K562 (cell line): Measurements from ENCODE around the gene LRMDA. TPM values are rescaled to one million over a fixed set of nuclear protein-coding genes. Genes with fewer than 3 reads are reported as not detected.

ENCODE experiments used
- ATAC-seq: fragments of 200-7000 bp; cut with Tn5 transposase; 3 replicates; pipeline ENCODE4 v1.9.1; 2020; ENCODE audit warnings: moderate library complexity
- BruUV-seq: library from RNA; stranded (reverse); fragments of 400-500 nt; replicated peaks from 2 replicates; lab custom pipeline; 2021; lab: Mats Ljungman, UMichigan
- CTCF ChIA-PET: fragments of 300-600 bp; formaldehyde crosslinking; extraction: SDS; loops from one replicate; lab custom pipeline; 2021; ENCODE audit warnings: low intra/inter-chr PET ratio; lab: Yijun Ruan, JAX
- POLR2A ChIA-PET: fragments of 300-600, 350-650 bp; sonication (Branson Sonifier 250); formaldehyde crosslinking; extraction: SDS; loops from one replicate; lab custom pipeline; 2021; ENCODE audit warnings: antibody characterized with exemption, inconsistent platforms; lab: Yijun Ruan, JAX
- DNase-seq, 4 experiments: peaks; one replicate each; pipeline versions ENCODE4 v3.0.0 to v3.0.0-alpha.2; 2011 to 2018; ENCODE audit warnings: low spot score in 3 of 4, mixed read lengths in 3 of 4; ENCODE audit errors: extremely low read depth in 1 of 4
- FAIRE-seq: peaks from 2 replicates; lab custom pipeline; 2011; peaks lifted over from hg19 to GRCh38; lab: Jason Lieb, UNC
- H2AFZ ChIP-seq: 2 replicates; pipeline ENCODE4 v1.6.0; 2011; ENCODE audit warnings: low read depth, low read length, control low read depth, inconsistent platforms
- H3K27ac ChIP-seq: fragments of 200-600 bp; 3 replicates; pipeline ENCODE4 v1.8.0; 2011; ENCODE audit warnings: low read depth, mild to moderate bottlenecking, control low read depth, inconsistent platforms, low read length, moderate library complexity, mixed read lengths; ENCODE audit errors: extremely low read depth
- H3K27me3 ChIP-seq, 2 experiments: fragments of 300-600 bp in 1 of 2; 2 replicates in 1 of 2; 3 replicates in 1 of 2; pipeline versions ENCODE4 v1.6.0 to v1.8.0; 2011; ENCODE audit warnings: inconsistent platforms in 2 of 2, low read length in 2 of 2, mild to moderate bottlenecking in 1 of 2, mixed read lengths in 1 of 2, moderate library complexity in 1 of 2; ENCODE audit not compliant: control insufficient read depth in 2 of 2, insufficient read depth in 2 of 2
- H3K36me3 ChIP-seq: fragments of 300-600 bp; 3 replicates; pipeline ENCODE4 v1.8.0; 2011; ENCODE audit warnings: mild to moderate bottlenecking, low read length, inconsistent platforms; ENCODE audit not compliant: control insufficient read depth, insufficient read depth
- H3K4me1 ChIP-seq, 2 experiments: fragments of 200-600 bp in 1 of 2; replicated peaks in 1 of 2; 2 replicates in 1 of 2; 3 replicates in 1 of 2; pipeline versions ENCODE4 v1.5.1 to v1.8.0; 2011; ENCODE audit warnings: inconsistent platforms in 2 of 2, low read length in 2 of 2, mild to moderate bottlenecking in 1 of 2, mixed read lengths in 1 of 2, moderate library complexity in 1 of 2; ENCODE audit not compliant: control insufficient read depth in 2 of 2, insufficient read depth in 2 of 2
- H3K4me2 ChIP-seq: 2 replicates; pipeline ENCODE4 v1.6.1; 2011; ENCODE audit warnings: low read length, control low read depth, inconsistent platforms, mixed read lengths; ENCODE audit not compliant: insufficient read depth
- H3K4me3 ChIP-seq: fragments of 200-600 bp; sonication (generic), shearing (Covaris generic); 2 replicates; pipeline ENCODE4 v1.5.1; 2016; ENCODE audit warnings: control low read depth, inconsistent platforms
- H3K79me2 ChIP-seq: fragments of 200-600 bp; 3 replicates; pipeline ENCODE4 v1.8.0; 2011; ENCODE audit warnings: low read length, inconsistent platforms; ENCODE audit not compliant: control insufficient read depth, insufficient read depth
- H3K9ac ChIP-seq, 2 experiments: 2 replicates each; pipeline versions ENCODE4 v1.6.0 to v1.6.1; 2011; ENCODE audit warnings: low read depth in 2 of 2, low read length in 2 of 2, control low read depth in 1 of 2, inconsistent platforms in 1 of 2, mild to moderate bottlenecking in 1 of 2, mixed read lengths in 1 of 2; ENCODE audit not compliant: insufficient read depth in 1 of 2
- H3K9me1 ChIP-seq: one replicate; pipeline ENCODE4 v1.6.0; 2011; ENCODE audit warnings: inconsistent platforms, mild to moderate bottlenecking, low read length, moderate library complexity; ENCODE audit not compliant: control insufficient read depth, insufficient read depth
- H3K9me3 ChIP-seq: replicated peaks from 2 replicates; pipeline ENCODE4 v1.5.1; 2011; ENCODE audit warnings: low read depth, low read length, inconsistent platforms; ENCODE audit not compliant: control insufficient read depth, insufficient read depth
- H4K20me1 ChIP-seq: replicated peaks from 2 replicates; pipeline ENCODE4 v1.6.1; 2011; ENCODE audit warnings: low read length, inconsistent platforms, mixed read lengths; ENCODE audit not compliant: control insufficient read depth, insufficient read depth
- ATF3 ChIP-seq, 2 experiments: fragments of 450-650 bp in 1 of 2; sonication (generic) in 1 of 2; formaldehyde crosslinking in 1 of 2; IDR thresholded peaks in 1 of 2; conservative IDR thresholded peaks in 1 of 2; 2 replicates each; pipeline versions ENCODE4 v1.6.1 to v1.8.1; 2016 to 2023; ENCODE audit warnings: mild to moderate bottlenecking in 2 of 2, moderate library complexity in 2 of 2, inconsistent platforms in 1 of 2, missing genetic modification reagents in 1 of 2
- HNRNPL ChIP-seq: fragments of 200-400 bp; formaldehyde crosslinking; IDR thresholded peaks from 2 replicates; pipeline ENCODE4 v1.6.1; 2017; ENCODE audit warnings: low read depth, mild to moderate bottlenecking, low read length
- NELFE ChIP-seq: IDR thresholded peaks from 2 replicates; pipeline ENCODE4 v1.6.1; 2011; ENCODE audit warnings: mild to moderate bottlenecking; ENCODE audit not compliant: insufficient read depth, insufficient read length
- RHOXF2B ChIP-seq: fragments of 250-450 bp; sonication (Bioruptor Pico); conservative IDR thresholded peaks from 2 replicates; pipeline ENCODE4 v1.5.1; 2021
- ZNF79 ChIP-seq: fragments of 250-450 bp; sonication (Bioruptor Pico); IDR thresholded peaks from 2 replicates; pipeline ENCODE4 v1.4.0; 2020; ENCODE audit warnings: low read depth, mild to moderate bottlenecking, moderate library complexity
- ZSCAN32 ChIP-seq: fragments of 450-650 bp; formaldehyde crosslinking; IDR thresholded peaks from 2 replicates; pipeline ENCODE4 v1.4.0; 2020; ENCODE audit warnings: mild to moderate bottlenecking, moderate library complexity
- ZZZ3 ChIP-seq: fragments of 450-650 bp; IDR thresholded peaks from 2 replicates; pipeline ENCODE4 v1.6.1; 2016; ENCODE audit warnings: antibody characterized with exemption, mild to moderate bottlenecking, moderate library complexity
- WGBS: fragments of 100-300 bp; shearing (Covaris generic); methylation state at CpG from one replicate; pipeline ENCODE4 v1.1.6; 2016; ENCODE audit warnings: low coverage, mixed read lengths; ENCODE audit not compliant: insufficient coverage; ENCODE audit errors: missing lambda C conversion rate; 5-methylcytosine and 5-hydroxymethylcytosine counted together
- in situ Hi-C: fragments of 300-500 bp; cut with MboI; formaldehyde crosslinking; loops from 4 replicates; pipeline ENCODE4 v1.15.0; 2018; ENCODE audit warnings: inconsistent platforms, mixed read lengths
- intact Hi-C: fragments of 100-400 bp; cut with micrococcal nuclease; formaldehyde crosslinking; loops from 2 replicates; pipeline ENCODE4 v1.14.2; 2022
- polyA plus RNA-seq, 8 experiments: library from polyadenylated mRNA; depleted of rRNA in 4 of 8; stranded (reverse) in 5 of 8; unstranded in 3 of 8; fragments of >200 nt; fragmentation: Nextera tagmentation in 2 of 8; fragmentation: Illumina TruSeq in 1 of 8; extraction: Ambion mirVana in 2 of 8; extraction: Trizol in 1 of 8; gene quantifications; 2 replicates each; pipeline versions ENCODE4 v1.2.1 to v1.2.3, GENCODE V29; 2011 to 2014; ENCODE audit warnings: inconsistent platforms in 1 of 8, missing spikeins in 1 of 8
- total RNA-seq, 7 experiments: library from RNA; depleted of rRNA in 6 of 7; stranded (reverse); fragments of >200 nt in 6 of 7; fragmentation: Illumina TruSeq in 2 of 7; extraction: Trizol in 2 of 7; gene quantifications; 2 replicates each; pipeline versions ENCODE4 v1.2.1 to v1.2.3, GENCODE V29; 2011 to 2021; ENCODE audit warnings: low replicate concordance in 1 of 7

The LRMDA gene
- total and polyA plus RNA-seq, 9 of the 15 experiments (the other 6 are each of a cell fraction or from before 2014, with no cell fraction given): 0.25 TPM; not detected in 8

- no peak overlapping the region for H2AFZ ChIP-seq
- no peak overlapping the region for H3K4me2 ChIP-seq
- no peak overlapping the region for H3K27ac ChIP-seq
- in situ Hi-C loops: no loop called here
- H3K4me3 ChIP-seq: no peak overlapping the region
- H3K27me3 ChIP-seq: peaks cover 20 to 41% of the 10 kb centered on the region in 2 experiments; a peak in 4 of 5 replicates
- no peak for DNase-seq
- peaks cover 0 to 32% of the 10 kb centered on the region in 2 experiments; a peak in 3 of 5 replicates for H3K4me1 ChIP-seq
- TF ChIP-seq ATF3 (IDR thresholded peaks at IDR 0.05) (no peak), ATF3 (CRISPR knock-in tag; conservative IDR thresholded peaks at IDR 0.05) (no peak), ZZZ3 (no peak), RHOXF2B (CRISPR knock-in tag) (no peak), HNRNPL (no peak), NELFE (no peak), ZNF79 (CRISPR knock-in tag) (no peak), ZSCAN32 (no peak)
- TF ChIP-seq, all 486 proteins: peak for 0
- Histone ChIP-seq H3K9me1 (no peaks in the 10 kb centered on the region), H4K20me1 (no peaks in the 10 kb centered on the region), H3K9ac (no peak overlapping the region), H3K79me2 (no peaks in the 10 kb centered on the region), H3K36me3 (no peaks in the 10 kb centered on the region), H3K9me3 (no peaks in the 10 kb centered on the region)
- ATAC-seq (no peak), FAIRE-seq (no peak)
- POLR2A ChIA-PET: interaction anchor here (0.6 to 0.8 kb wide), 3 partner anchors 9 to 1700 kb away, joined by 3 read pairs; no protein-coding TSS in a partner anchor
- BruUV-seq: no TSS peak
- 11% methylated on average over 10 of the region's 10 CpGs for WGBS
- intact Hi-C loops: no loop called here
- CTCF ChIA-PET: interaction anchor here (0.6 kb wide), 1 partner anchor 1288 kb away, joined by 3 read pairs; no protein-coding TSS in a partner anchor
These were observed 21.1 kb upstream of the LRMDA start for GRCh38 chr10:75410132-75411005.
